GM10248 (cell line): ENCODE measurements around the gene AKAP17A.
"Not testable (repeated sequence)": the region's sequence is repeated elsewhere in the genome, so short reads cannot be mapped to it uniquely, and the experiment has no call there.

Experiments
- CTCF ChIA-PET: fragments of 300-600 bp; sonication (Branson Sonifier 250); formaldehyde crosslinking; extraction: SDS; loops from one replicate; lab custom pipeline; 2021; ENCODE audit warnings: antibody characterized with exemption; lab: Yijun Ruan, JAX
- POLR2A ChIA-PET: fragments of 350-650 bp; sonication (Branson Sonifier 250); formaldehyde crosslinking; extraction: SDS; loops from one replicate; lab custom pipeline; 2020; ENCODE audit warnings: antibody characterized with exemption; lab: Yijun Ruan, JAX
- DNase-seq: peaks from one replicate; pipeline ENCODE4 v3.0.0; 2012; ENCODE audit errors: extremely low spot score
- TF ChIP-seq, protein P1 (sequence below): IDR thresholded peaks from 2 replicates; pipeline ENCODE4 v1.5.1; 2012; ENCODE audit warnings: mild to moderate bottlenecking, low read depth; ENCODE audit errors: extremely low read depth, missing control alignments, control extremely low read depth

The AKAP17A gene

DNA sequence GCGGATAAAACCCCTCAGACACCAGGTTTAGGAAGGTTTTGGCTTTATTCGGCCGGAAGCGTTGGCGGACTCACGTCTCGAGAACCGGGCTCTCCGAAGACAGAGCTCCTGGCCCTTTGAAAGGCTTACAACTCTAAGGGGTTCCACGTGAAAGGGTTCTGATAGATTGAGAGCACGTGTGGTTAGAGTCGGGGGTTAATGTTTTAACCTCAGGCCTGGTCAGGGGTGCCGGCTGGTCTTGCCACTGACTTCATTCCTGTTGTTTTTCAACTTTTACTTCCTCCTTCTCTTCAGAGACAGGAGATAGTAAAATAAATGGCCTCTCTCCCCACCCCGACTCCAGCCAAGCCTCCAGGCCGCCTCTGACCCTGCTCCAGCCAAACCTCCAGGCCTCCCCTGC, 18.8 kb downstream of the AKAP17A start:
- POLR2A ChIA-PET: no interaction called here
- TF ChIP-seq, protein P1, sequence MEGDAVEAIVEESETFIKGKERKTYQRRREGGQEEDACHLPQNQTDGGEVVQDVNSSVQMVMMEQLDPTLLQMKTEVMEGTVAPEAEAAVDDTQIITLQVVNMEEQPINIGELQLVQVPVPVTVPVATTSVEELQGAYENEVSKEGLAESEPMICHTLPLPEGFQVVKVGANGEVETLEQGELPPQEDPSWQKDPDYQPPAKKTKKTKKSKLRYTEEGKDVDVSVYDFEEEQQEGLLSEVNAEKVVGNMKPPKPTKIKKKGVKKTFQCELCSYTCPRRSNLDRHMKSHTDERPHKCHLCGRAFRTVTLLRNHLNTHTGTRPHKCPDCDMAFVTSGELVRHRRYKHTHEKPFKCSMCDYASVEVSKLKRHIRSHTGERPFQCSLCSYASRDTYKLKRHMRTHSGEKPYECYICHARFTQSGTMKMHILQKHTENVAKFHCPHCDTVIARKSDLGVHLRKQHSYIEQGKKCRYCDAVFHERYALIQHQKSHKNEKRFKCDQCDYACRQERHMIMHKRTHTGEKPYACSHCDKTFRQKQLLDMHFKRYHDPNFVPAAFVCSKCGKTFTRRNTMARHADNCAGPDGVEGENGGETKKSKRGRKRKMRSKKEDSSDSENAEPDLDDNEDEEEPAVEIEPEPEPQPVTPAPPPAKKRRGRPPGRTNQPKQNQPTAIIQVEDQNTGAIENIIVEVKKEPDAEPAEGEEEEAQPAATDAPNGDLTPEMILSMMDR: no peak
- CTCF ChIA-PET: no interaction called here
- DNase-seq: no peak

DNA sequence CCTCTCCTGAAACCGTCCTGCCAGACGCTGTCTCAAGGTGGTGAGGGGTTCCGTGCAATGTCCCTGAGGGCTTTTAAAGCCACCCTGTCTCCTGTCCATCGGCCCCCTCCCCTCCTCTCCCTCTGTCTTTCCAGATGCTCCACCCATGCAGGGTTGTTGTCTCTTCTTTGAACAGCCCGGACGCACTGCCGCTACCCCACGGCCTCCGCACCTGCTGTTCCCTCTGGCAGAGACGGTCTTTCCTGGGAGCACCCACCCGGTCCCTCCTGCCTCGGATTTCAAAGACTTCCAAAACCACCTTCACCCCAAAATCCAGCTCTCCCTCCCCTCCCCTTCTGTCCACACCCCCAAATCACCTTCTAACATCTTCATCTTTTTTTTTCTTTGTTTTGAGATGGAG, 19.3 kb downstream of the AKAP17A start:
- ChIA-PET POLR2A (no interaction called here), CTCF (no interaction called here)
- TF ChIP-seq, protein P1: no peak
- no peak for DNase-seq

DNA sequence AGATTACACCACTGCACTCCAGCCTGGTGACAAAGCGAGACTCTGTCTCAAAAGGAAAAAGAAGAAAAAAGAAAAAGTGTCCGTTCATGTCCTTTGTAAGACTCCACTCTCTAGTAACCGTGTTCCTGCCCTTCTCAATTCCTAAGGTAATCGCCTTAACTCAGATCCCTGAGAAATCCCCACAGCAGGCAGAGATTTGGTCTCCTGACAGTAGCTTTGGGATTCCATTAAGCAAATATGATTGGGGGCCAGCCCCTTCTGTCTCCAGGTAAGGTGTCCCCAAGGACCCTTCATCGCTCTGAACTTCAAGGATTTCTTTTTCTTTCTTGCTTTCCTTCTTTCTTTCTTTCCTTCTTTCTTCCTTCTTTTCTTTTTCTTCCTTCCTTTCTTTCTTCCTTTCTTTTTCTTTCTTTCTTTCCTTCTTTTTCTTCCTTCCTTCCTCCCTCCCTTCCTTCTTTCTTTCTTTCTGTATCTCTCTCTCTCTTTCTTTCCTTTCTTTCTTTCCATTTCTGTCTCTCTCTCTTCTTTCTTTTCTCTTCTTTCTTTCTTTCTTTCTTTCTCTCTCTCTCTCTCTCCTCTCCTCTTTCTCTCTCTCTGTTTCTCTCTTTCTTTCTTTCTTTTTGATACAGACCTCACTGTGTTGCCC, 21.4 kb downstream of the AKAP17A start:
- no peak for DNase-seq
- ChIA-PET POLR2A (no interaction called here), CTCF (no interaction called here)
- TF ChIP-seq, protein P1: no peak

DNA sequence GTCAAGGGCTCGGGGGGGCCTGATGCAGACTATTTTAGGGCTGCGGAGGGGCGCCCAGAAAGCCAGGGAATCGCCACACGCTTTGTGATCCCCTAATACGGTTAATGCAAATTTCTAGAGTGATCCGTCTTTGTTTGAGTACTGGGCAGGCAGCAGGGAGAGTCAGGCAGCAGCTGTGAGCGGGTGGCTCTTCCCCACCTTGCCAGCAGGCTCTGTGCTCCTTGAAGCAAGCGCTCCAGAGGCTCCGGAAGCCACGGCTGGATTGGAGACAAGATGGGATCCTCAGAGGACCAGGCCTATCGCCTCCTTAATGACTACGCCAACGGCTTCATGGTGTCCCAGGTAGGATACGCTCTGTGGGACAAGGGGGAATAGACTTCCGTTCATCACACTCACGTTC, 23.5 kb downstream of the AKAP17A start, which contains the start of gene ASMT:
ASMT (plus strand) TSS at position 133 of the 400 bp plus-strand sequence; CDS start at position 274, 141 bp downstream.
- POLR2A ChIA-PET: no interaction called here
- CTCF ChIA-PET: no interaction called here
- TF ChIP-seq, protein P1: no peak
- no peak for DNase-seq

DNA sequence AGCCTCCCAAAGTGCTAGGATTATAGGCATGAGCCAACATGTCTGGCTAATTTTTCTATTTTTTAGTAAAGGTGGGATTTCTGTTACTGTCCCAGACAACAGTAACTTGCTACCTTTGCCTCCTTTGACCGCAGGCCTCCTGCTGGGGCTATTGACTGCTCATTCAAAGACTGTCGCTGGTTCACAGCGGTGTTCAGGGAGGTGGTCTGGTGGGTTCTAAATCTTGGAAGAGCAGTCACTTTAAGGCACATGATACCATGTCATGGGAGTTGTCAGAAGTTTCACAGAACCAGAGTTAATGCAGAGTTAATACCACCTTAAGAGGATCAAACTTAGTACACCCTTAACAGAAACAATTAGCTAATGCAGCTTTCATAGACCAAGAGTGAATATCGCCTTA, 27.3 kb downstream of the AKAP17A start:
- TF ChIP-seq, protein P1: no peak
- POLR2A ChIA-PET: no interaction called here
- no peak for DNase-seq
- CTCF ChIA-PET: no interaction called here

DNA sequence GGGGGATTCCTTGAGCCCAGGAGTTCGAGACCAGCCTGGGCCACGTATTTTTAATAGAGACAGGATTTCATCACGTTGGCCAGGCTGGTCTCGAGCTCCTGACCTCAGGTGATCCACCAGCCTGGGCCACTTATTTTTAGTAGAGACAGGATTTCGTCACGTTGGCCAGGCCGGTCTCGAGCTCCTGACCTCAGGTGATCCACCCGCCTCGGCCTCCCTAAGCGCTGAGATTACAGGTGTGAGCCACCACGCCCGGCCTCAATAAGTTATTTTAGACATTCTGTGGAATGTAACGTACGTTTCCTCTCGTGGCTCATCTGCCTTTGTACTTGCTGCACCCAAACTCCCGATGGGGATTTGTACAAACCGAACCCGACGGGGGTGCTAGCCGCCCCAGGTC, 32.3 kb downstream of the AKAP17A start:
- ChIA-PET CTCF (no interaction called here), POLR2A (no interaction called here)
- no peak for DNase-seq
- TF ChIP-seq, protein P1: no peak

DNA sequence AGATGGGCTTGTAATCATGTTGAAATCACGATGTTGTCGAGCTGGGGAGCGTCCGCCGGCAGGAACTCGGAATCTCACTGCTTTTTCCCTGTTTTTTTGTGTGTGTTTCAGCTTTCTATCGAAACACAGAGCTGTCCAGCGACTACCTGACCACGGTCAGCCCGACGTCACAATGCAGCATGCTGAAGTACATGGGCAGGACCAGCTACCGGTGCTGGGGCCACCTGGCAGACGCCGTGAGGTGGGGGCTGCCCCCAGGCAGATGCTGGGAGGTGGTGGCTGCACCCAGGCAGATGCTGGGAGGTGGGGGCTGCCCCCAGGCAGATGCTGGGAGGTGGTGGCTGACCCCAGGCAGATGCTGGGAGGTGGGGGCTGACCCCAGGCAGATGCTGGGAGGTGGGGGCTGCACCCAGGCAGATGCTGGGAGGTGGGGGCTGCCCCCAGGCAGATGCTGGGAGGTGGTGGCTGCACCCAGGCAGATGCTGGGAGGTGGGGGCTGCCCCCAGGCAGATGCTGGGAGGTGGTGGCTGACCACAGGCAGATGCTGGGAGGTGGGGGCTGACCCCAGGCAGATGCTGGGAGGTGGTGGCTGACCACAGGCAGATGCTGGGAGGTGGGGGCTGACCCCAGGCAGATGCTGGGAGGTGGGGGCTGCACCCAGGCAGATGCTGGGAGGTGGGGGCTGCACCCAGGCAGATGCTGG, 32.9 kb downstream of the AKAP17A start:
- DNase-seq, CTCF ChIA-PET, POLR2A ChIA-PET: not testable (repeated sequence)

DNA sequence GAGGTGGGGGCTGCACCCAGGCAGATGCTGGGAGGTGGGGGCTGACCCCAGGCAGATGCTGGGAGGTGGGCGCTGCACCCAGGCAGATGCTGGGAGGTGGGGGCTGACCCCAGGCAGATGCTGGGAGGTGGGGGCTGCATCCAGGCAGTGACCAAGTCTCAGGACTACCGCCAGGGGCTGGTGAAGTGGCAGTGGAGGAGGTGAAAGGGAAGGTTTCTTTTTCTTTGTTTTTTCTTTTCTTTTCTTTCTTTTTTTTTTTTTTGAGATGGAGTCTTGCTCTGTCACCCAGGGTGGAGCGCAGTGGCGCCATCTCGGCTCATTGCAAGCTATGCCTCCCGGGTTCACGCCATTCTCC, 33.4 kb downstream of the AKAP17A start:
- CTCF ChIA-PET, DNase-seq, POLR2A ChIA-PET: not testable (repeated sequence)
